HL-60 (cell line): ENCODE measurements around the gene ESRRG.

Source experiments
- DNase-seq, 2 experiments: peaks; one replicate each; pipeline ENCODE4 v3.0.0-alpha.2; 2010 to 2020; ENCODE audit warnings: low read depth in 1 of 2, low spot score in 1 of 2
- H3K27ac ChIP-seq: fragments of 250-450 bp; sonication (Bioruptor Pico); replicated peaks from 2 replicates; pipeline ENCODE4 v1.5.1; 2020; ENCODE audit warnings: mild to moderate bottlenecking, moderate library complexity
- H3K27me3 ChIP-seq: fragments of 250-450 bp; sonication (Bioruptor Pico); 2 replicates; pipeline ENCODE4 v1.5.1; 2021; ENCODE audit warnings: mild to moderate bottlenecking, moderate library complexity; ENCODE audit not compliant: insufficient read depth, poor library complexity, severe bottlenecking
- H3K4me3 ChIP-seq: replicated peaks from 2 replicates; pipeline ENCODE4 v1.5.1; 2011; ENCODE audit warnings: mild to moderate bottlenecking, control low read depth, low read length; ENCODE audit not compliant: insufficient read depth
- GABPA ChIP-seq: IDR thresholded peaks from 2 replicates; pipeline ENCODE4 v1.6.1; 2012; ENCODE audit warnings: low read depth
- POLR2AphosphoS5 ChIP-seq: IDR thresholded peaks from 2 replicates; pipeline ENCODE4 v1.6.1; 2012; ENCODE audit warnings: low read depth
- SPI1 ChIP-seq: IDR thresholded peaks from 2 replicates; pipeline ENCODE4 v1.6.1; 2012; ENCODE audit warnings: low read depth, mild to moderate bottlenecking, borderline replicate concordance
- TF ChIP-seq, protein P1 (sequence below): IDR thresholded peaks from 2 replicates; pipeline ENCODE4 v1.6.1; 2012; ENCODE audit warnings: low read depth; ENCODE audit not compliant: insufficient replicate concordance
- TF ChIP-seq, protein P2 (sequence below): IDR thresholded peaks from one replicate; pipeline ENCODE4 v1.5.1; 2011; ENCODE audit warnings: low read length, control low read depth, inconsistent platforms; ENCODE audit not compliant: insufficient read depth

The ESRRG gene

DNA sequence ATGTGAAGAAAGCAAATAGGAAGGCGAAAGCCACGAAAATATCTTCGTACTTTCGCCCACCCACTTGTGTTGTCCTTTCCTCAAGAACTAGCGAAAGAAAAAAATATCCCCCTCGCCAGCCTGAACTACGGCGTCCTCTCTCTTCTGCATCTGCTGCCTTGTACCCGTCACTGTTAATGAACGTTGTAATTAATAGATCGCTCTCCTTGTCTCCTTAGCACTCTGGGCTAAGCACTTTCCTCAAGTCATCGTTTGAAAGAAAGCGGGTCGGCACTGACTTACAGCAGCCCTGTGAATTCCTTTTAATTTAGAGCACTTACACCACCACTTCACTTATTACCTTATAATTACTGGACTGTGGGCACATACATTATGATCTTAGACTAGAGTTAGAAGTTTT lies 44.1 kb downstream of the ESRRG start:
- no peak overlapping the region for H3K4me3 ChIP-seq
- no peak for DNase-seq
- no peak overlapping the region for H3K27ac ChIP-seq
- TF ChIP-seq POLR2AphosphoS5 (no peak), GABPA (no peak), SPI1 (no peak)
- TF ChIP-seq, protein P1, sequence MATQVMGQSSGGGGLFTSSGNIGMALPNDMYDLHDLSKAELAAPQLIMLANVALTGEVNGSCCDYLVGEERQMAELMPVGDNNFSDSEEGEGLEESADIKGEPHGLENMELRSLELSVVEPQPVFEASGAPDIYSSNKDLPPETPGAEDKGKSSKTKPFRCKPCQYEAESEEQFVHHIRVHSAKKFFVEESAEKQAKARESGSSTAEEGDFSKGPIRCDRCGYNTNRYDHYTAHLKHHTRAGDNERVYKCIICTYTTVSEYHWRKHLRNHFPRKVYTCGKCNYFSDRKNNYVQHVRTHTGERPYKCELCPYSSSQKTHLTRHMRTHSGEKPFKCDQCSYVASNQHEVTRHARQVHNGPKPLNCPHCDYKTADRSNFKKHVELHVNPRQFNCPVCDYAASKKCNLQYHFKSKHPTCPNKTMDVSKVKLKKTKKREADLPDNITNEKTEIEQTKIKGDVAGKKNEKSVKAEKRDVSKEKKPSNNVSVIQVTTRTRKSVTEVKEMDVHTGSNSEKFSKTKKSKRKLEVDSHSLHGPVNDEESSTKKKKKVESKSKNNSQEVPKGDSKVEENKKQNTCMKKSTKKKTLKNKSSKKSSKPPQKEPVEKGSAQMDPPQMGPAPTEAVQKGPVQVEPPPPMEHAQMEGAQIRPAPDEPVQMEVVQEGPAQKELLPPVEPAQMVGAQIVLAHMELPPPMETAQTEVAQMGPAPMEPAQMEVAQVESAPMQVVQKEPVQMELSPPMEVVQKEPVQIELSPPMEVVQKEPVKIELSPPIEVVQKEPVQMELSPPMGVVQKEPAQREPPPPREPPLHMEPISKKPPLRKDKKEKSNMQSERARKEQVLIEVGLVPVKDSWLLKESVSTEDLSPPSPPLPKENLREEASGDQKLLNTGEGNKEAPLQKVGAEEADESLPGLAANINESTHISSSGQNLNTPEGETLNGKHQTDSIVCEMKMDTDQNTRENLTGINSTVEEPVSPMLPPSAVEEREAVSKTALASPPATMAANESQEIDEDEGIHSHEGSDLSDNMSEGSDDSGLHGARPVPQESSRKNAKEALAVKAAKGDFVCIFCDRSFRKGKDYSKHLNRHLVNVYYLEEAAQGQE, result no peak
- TF ChIP-seq, protein P2, sequence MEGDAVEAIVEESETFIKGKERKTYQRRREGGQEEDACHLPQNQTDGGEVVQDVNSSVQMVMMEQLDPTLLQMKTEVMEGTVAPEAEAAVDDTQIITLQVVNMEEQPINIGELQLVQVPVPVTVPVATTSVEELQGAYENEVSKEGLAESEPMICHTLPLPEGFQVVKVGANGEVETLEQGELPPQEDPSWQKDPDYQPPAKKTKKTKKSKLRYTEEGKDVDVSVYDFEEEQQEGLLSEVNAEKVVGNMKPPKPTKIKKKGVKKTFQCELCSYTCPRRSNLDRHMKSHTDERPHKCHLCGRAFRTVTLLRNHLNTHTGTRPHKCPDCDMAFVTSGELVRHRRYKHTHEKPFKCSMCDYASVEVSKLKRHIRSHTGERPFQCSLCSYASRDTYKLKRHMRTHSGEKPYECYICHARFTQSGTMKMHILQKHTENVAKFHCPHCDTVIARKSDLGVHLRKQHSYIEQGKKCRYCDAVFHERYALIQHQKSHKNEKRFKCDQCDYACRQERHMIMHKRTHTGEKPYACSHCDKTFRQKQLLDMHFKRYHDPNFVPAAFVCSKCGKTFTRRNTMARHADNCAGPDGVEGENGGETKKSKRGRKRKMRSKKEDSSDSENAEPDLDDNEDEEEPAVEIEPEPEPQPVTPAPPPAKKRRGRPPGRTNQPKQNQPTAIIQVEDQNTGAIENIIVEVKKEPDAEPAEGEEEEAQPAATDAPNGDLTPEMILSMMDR, result no peak
- H3K27me3 ChIP-seq, result no peaks in the 10 kb centered on the region

DNA sequence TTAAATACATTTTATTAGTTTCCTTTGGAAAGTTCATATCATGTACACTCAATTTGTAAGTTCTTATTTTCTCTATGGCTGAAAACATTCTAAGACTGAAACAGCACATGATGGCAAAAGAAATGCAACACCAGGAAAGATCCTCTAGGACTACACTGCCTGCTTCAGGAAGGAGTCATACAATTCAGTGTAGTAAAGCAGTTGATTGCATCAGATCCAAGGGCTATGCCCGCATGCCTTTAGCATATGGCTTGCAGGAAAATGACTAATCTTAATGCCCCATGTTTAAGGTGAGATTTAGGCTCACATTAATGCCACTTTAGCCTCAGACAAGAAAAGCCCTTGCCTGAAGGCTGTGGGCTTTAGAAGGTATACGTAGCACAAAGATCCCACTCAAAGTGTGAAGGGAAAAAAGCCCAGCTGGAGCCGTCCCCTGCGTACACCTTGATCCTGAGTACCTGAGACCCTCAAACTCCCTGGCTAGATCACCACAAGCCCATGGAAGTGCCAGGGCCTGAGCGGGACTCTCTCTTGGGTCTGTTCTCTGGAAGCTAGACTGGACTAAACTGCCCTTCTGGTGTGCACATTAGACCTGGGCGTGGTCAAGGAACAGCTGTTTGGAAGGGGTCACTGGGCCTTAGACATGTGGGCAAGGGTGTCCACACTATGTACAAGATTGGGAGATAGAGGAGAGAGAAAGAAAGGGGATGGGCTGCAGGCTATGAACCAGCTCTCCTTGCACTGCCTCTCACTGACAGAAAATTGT lies 52.9 kb downstream of the ESRRG start:
- TF ChIP-seq, protein P1, result no peak
- TF ChIP-seq SPI1 (no peak), GABPA (no peak), POLR2AphosphoS5 (no peak)

DNA sequence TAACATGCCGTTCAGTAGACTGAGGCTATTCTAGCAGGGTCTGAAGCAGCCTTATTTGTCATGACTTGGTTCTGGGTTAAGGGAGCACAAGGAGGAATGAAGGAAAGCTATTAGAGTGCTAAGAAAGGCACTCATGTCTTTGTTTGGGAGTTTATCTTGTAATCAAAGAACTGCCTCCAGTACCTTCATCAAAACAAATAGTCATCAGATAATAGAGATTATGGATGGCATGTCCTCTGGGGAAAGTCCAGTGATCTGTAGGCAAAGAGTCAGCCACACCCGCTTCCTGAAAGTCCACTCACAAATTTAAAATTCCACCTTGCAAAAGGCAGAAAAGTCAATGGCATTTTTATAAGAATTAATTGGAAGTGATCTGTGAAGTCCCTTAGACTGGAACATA lies 56.8 kb downstream of the ESRRG start:
- no peak overlapping the region for H3K4me3 ChIP-seq

More for the DNA sequence above, 52.9 kb downstream of the ESRRG start:
- H3K27me3 ChIP-seq, result no peaks in the 10 kb centered on the region
- no peak for DNase-seq
- no peak overlapping the region for H3K27ac ChIP-seq
- no peak overlapping the region for H3K4me3 ChIP-seq

More for the DNA sequence above, 56.8 kb downstream of the ESRRG start:
- H3K27me3 ChIP-seq, result no peaks in the 10 kb centered on the region
- no peak for DNase-seq
- no peak overlapping the region for H3K27ac ChIP-seq
- TF ChIP-seq, protein P2, result no peak
- TF ChIP-seq, protein P1, result no peak
- no peak for TF ChIP-seq SPI1
- no peak for TF ChIP-seq POLR2AphosphoS5
- no peak for TF ChIP-seq GABPA
